Measurements from ENCODE around the gene MTUS2.

The MTUS2 gene

GRCh38 chr13:29479716-29480492 is 659.8 kb downstream of the MTUS2 start:
- intact Hi-C loops (cut with DNase I; ENCODE audit: low total_unique reads) = no loop called here
- Histone ChIP-seq H3K4me3 (no peak overlapping the region), H3K9me3 (no peaks in the 10 kb centered on the region), H3K27ac (no peak overlapping the region), H3K27me3 (no peaks in the 10 kb centered on the region), H3K4me1 (no peaks in the 10 kb centered on the region), H3K36me3 (no peaks in the 10 kb centered on the region)
- no peak for TF ChIP-seq CTCF (IDR thresholded peaks at IDR 0.05)
- no peak for DNase-seq

GRCh38 chr13:29480893-29481525 is 660.9 kb downstream of the MTUS2 start:
- Histone ChIP-seq H3K36me3 (no peaks in the 10 kb centered on the region), H3K27me3 (no peaks in the 10 kb centered on the region), H3K9me3 (no peaks in the 10 kb centered on the region), H3K27ac (no peak overlapping the region), H3K4me1 (no peaks in the 10 kb centered on the region), H3K4me3 (no peak overlapping the region)
- DNase-seq = no peak
- no peak for TF ChIP-seq CTCF (IDR thresholded peaks at IDR 0.05)
- intact Hi-C loops (cut with DNase I; ENCODE audit: low total_unique reads) = no loop called here

- no peak overlapping the region for H3K4me3 ChIP-seq
- no peak for TF ChIP-seq CTCF (IDR thresholded peaks at IDR 0.05)
- H3K9me3 ChIP-seq = no peaks in the 10 kb centered on the region
- H3K27me3 ChIP-seq = no peaks in the 10 kb centered on the region
- H3K36me3 ChIP-seq = no peaks in the 10 kb centered on the region
- H3K27ac ChIP-seq = no peak overlapping the region
- H3K4me1 ChIP-seq = no peaks in the 10 kb centered on the region
- intact Hi-C loops (cut with DNase I; ENCODE audit: low total_unique reads) = no loop called here
- DNase-seq = no peak
Observed at GRCh38 chr13:29481603-29482002, 661.5 kb downstream of the MTUS2 start.

GRCh38 chr13:29482504-29482903 is 662.4 kb downstream of the MTUS2 start:
- Histone ChIP-seq H3K27ac (no peak overlapping the region), H3K4me3 (no peak overlapping the region), H3K4me1 (no peaks in the 10 kb centered on the region), H3K9me3 (no peaks in the 10 kb centered on the region), H3K27me3 (no peaks in the 10 kb centered on the region), H3K36me3 (no peaks in the 10 kb centered on the region)
- no peak for DNase-seq
- no peak for TF ChIP-seq CTCF (IDR thresholded peaks at IDR 0.05)
- intact Hi-C loops (cut with DNase I; ENCODE audit: low total_unique reads) = no loop called here

GRCh38 chr13:29483211-29483610 is 663.1 kb downstream of the MTUS2 start:
- Histone ChIP-seq H3K27ac (no peak overlapping the region), H3K9me3 (no peaks in the 10 kb centered on the region), H3K27me3 (no peaks in the 10 kb centered on the region), H3K4me3 (no peak overlapping the region), H3K4me1 (no peaks in the 10 kb centered on the region), H3K36me3 (no peaks in the 10 kb centered on the region)
- no peak for DNase-seq
- TF ChIP-seq CTCF (IDR thresholded peaks at IDR 0.05) = no peak
- intact Hi-C loops (cut with DNase I; ENCODE audit: low total_unique reads) = no loop called here

Measured in tibial artery (tissue), 4 donors.